Fibroblast of skin of back (primary cell): ENCODE data around the gene ATP5PB.
A peak's percentile ranks its signal among the peaks of the same experiment; 100 is the strongest.

ENCODE experiments used
- DNase-seq: peaks from one replicate; pipeline ENCODE4 v3.0.0-alpha.2; 2013

ATP5PB gene

GRCh38 chr1:111446967-111447892 lies 2.0 kb upstream of the ATP5PB start:
- no peak for DNase-seq

DNA sequence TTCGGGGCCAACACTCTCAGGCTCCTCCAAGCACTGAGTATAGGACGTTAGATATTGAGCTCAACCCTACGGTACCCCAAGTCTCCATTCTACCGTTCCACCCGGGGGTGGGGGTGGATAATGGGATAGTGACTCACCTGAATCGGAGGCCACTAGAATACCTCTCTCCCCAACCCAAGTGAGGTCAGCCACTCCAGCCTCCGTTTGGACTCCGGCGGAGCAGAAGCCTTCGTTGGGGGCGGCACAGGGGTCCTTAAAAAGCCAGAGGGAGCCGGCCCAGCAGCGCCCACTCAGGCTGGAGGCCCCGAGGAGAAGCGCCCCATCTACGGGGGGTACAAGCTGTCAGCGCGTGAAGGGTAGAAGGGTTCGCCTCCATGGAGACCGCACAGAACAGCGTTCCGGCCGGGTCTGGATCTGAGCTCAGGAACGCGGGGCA lies 764 bp upstream of the ATP5PB start:
- DNase-seq: no peak

GRCh38 chr1:111449703-111450017 lies 396 bp downstream of the ATP5PB start:
- no peak for DNase-seq

DNA sequence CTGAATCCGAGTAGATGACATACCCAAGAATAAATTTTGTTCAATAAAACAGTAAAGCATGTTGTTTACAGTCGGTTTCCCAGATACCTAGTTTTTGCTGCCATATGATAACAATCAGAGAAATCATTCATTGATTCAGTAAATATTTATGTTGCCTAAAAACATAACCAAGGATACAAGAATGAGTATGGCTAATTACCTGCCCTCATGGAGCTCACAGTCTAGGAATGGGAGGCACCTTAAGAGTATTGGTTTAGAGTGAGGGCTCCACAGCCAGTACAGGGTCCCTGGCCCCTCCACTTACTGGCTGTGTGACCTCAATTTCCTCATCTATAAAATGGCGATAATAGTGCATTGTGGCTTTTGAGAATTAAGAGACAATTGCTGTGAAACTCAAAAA lies 921 bp downstream of the ATP5PB start:
- DNase-seq: no peak

- DNase-seq: no peak
These were observed 3.3 kb downstream of the ATP5PB start for GRCh38 chr1:111452581-111452980.

GRCh38 chr1:111453706-111454105 lies 4.4 kb downstream of the ATP5PB start:
- no peak for DNase-seq

DNA sequence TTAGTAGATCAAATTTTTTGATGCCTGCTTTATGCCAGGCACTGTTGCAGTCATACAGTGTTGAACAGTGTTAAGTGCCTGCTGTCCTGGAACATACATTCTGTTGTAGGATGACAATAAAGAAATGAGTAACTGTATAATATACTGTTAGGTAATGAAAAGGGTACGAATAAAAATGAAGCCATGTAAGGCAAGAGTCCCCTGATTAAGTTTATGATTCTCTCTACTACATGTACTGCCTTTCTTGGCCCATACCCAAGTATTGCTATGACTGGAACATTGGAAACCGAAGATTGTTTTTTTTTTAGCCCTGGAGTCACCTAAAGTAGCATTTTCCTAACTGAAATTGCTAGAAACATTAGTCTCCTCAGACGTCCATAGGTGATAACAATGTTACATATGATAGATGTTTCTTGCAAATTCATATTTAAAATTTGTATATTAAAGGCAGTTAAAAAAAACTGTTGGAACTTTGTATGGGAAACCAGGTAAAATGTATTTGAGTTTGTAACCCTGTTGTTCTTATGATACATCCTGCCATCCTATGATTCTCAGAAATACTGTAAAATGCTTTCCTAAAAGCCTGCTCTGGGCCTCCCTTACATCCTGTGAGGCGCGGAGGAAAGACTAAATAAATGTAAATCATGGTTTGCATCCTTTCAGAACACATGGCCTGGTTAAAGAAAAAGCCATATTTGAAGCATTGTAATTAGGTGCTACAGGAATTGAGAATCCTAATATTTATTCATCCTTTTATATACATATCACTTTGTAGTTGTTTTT lies 5.8 kb downstream of the ATP5PB start:
- DNase-seq: no peak

GRCh38 chr1:111455642-111456031 lies 6.4 kb downstream of the ATP5PB start:
- no peak for DNase-seq

- DNase-seq: no peak
These were observed 12.5 kb downstream of the ATP5PB start for GRCh38 chr1:111461765-111462164.

- DNase-seq: no peak
These were observed 13.2 kb downstream of the ATP5PB start for GRCh38 chr1:111462370-111463028.

DNA sequence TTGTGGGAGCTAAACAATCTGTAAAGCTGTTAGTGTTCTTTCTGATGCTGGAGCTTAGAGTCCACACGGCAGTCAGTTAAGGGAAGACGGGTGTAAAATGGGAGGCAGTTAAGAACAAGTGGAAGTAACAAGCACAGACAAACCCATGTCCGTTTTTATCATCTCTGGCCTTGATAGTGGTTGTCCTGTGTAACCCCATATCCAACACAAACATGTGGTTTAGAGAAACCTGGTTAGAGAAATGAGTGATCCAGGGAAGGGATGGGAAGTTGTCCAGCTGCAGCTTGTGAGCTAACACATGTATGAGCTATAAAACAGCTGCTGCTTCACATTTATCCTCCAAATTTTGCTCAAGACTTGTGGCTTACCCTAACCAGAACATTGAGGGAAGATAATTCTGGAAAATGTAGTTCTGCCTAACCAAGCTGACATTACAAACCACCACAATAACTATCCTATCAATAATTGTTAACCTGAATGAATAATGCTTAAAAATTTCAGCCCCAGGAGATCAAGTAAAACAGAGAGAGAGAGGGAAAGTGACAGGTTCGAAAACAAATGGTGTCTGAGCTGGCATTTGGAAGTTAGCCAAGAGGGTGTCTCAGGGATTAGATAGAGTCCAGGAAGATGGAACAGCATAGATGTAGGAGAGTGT lies 13.9 kb downstream of the ATP5PB start:
- peak; percentile 53 for DNase-seq

GRCh38 chr1:111465754-111466153 lies 16.5 kb downstream of the ATP5PB start:
- no peak for DNase-seq

GRCh38 chr1:111466480-111466879 lies 17.2 kb downstream of the ATP5PB start:
- DNase-seq: no peak

GRCh38 chr1:111467865-111468716 lies 18.8 kb downstream of the ATP5PB start:
- DNase-seq: no peak

GRCh38 chr1:111468717-111469100 lies 19.4 kb downstream of the ATP5PB start:
- no peak for DNase-seq

GRCh38 chr1:111469539-111469938 lies 20.3 kb downstream of the ATP5PB start:
- DNase-seq: no peak

DNA sequence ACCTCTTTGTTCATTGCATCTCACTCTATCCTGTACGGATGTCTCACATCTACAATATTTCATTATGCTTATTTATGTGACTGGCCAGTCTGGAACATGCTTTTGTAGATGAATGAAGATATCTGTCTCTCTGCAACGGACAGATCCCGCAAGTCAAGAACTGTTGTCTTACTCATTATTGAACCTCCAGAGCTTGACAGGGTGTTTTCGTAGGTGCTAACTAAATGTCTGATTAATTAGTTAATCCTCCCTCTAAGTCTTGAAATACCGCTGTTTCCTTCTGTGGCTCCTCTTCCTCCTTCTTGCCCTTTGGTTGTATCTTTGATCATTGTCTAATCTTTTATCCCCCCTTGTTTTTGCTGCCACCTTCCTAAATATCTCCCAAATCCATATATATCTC lies 21.3 kb downstream of the ATP5PB start:
- DNase-seq: no peak

DNA sequence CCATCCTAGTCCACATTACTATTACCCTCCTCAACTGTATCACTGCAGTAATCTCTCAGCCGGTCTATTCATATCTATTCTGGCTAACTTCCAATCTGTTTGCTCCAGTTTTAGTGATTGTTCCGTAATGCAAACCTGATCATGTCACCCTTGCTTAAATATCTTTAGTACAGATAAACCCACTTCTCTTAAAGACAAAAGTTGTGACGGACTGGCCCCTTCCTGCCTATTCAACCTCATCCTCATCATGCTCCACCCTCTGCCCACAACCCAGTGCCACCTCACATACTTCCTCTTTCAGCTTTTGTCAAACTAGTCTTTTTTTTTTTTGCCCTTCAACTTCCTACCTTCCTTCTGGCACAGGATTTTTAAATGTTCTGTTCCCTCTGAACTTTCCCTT lies 21.7 kb downstream of the ATP5PB start:
- DNase-seq: no peak

DNA sequence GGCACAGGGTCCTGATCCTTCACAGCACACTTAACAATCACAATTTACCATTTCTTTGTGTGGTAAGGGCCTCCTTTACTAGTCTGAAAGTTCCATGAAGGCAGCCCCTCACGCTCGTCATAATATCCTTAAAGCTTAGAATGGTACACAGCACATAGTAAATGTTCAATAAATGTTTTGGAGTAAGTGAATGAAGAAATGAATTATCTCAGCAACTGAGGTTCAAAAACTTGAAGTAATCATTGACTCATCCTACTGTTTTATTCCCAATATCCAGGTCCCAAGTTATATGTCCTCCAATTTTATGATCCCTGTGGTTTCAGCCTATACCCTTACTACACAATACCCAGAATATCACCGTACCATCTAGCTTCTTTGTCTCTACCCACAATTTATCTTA lies 22.3 kb downstream of the ATP5PB start:
- no peak for DNase-seq

DNA sequence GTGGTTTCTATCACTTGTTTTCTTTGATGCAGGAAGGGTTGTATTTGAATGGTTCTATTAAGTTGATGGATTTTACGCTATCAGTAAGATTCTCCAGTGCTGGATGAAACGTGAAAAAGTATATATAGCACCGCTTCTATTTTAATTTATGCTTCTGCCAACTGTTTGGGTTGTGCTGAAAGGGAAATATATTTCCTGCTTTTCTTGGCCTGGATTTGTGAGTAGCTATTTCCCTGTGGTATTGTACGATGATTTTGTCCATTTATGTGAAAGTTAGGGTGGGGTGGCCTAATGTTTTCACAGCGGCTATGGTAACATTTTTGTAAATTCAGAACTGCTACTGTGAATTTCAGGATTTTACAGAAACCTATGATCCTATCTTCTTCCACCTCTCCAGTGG lies 24.8 kb downstream of the ATP5PB start:
- peak; percentile 44 for DNase-seq

- no peak for DNase-seq
These were observed 25.3 kb downstream of the ATP5PB start for GRCh38 chr1:111474521-111474920.

DNA sequence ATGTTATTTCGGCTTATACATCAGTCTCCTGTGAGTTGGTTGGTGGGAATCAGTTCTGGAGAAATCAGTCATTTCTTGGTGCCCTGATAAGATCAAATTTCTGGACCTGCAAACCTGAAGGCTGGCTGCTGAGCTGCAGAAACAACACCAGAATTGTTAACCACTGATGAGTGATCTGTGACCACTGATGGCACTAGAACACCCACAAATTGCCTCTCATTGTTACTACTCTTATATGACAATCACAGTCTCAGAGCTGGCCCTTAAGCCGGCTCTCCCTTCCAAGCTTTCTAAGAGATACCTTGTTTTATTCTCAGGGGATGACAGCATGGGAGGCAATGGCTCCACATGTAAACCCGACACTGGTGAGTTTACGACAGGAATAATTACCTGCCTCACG lies 26.4 kb downstream of the ATP5PB start:
- DNase-seq: no peak
